ENCODE data around the gene TOGARAM1.
"Not testable (repeated sequence)": the region's sequence is repeated elsewhere in the genome, so short reads cannot be mapped to it uniquely, and the experiment has no call there.

- TF ChIP-seq POLR2A, CTCF, EP300, POLR2AphosphoS5 (IDR thresholded peaks at IDR 0.05): not testable (repeated sequence)
These were observed 118.5 kb downstream of the TOGARAM1 start for GRCh38 chr14:45080416-45080968.
